HG03039 (cell line): ENCODE data around the gene TASP1.

Experiments
- ATAC-seq: cut with Tn5 transposase; IDR thresholded peaks from one replicate; pipeline ENCODE4 v1.9.1; 2021; ENCODE audit warnings: mild to moderate bottlenecking, moderate library complexity; ENCODE audit not compliant: unreplicated experiment

Gene TASP1

DNA sequence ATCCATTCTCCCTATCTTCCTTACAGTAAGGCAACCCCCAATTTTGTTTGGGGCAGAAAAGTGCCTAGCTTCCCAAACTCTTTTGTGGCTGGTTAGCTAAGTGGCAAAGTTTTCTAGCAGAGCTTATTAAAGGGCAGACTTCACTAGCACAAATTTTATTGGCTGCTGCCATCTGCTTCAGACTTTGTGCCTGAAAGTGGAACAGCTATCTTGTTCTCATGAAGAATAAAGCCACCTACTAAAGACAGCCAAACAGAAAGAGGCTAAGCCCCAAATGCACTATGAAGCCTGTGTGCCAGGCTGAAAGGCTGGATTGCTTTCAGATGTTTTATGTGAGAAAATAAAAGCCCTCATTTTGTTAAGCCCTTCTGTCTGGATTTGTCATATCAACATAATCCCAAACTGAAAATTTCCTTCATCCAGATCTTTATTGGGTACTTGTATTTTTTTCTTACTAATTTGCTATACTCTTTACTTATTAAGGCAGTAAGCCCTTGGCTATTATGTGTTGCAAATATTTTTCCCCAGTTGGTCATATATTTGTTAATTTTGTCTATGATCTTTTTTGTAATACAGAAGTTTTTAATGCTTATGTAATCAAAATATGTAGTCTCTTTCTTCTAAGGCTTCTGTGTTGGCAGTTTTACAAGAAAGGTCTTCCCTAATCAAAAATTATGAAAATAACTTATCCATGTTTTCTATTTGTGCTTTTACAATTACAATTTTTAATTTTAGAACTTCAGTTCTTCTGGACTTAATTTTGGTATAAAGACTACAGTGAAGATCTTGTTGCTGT, 191.1 kb downstream of the TASP1 start:
- no peak for ATAC-seq

DNA sequence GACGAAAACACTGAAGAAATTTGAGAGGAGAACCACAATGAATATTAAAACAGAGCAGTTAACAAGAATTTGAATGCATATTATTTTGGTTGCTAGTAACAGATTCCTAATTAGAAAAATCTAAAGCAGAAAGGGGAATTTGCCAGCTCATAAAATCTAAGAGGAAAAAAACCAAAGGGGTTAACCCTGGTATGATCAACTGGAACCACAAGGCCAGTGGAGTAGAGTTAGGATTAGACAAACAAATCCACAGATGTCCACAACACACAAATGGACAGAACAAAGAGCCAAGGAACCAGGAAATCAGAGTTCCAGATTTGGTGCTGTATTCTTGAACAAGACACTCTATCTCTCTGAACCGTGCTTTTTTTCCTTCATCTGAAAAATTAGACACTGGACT, 195.0 kb downstream of the TASP1 start:
- ATAC-seq: no peak

DNA sequence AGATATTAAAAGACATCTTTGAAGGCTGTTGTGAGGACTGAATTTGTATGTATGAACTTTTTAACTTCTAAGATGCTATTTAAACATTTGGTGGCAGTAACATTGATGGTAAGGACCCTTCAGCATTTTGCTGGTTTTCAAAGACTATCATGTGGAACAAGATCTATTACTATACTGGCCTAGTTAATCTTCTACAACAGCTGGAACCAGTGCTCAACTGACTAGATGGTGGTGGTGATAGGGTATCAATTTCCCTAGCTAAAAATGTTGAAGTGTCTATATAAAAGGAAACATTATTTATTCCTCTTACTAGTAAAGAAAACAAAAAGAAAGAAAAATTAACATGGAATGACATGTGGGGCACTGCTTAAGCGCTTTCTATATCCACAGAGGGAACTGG, 195.7 kb downstream of the TASP1 start:
- ATAC-seq: no peak

DNA sequence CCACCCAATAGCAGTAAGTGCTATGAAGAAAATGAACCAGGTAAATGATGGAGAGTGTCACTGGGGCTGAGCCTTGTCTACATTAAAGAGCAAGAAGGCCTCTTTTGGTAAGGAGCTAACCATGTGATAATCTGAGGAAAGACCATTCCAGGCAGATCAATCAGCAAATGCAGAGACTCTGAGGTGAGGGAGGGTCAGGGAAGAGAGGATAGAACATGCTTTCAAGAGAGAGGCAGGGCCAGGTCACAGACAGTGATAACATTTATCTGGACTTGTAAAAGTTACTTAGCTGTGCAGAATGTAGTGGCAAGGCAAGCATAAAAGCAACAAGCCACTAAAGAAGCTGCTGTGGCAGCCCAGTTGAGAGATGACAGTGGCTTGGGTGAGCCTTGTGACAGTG, 197.3 kb downstream of the TASP1 start:
- ATAC-seq: no peak

DNA sequence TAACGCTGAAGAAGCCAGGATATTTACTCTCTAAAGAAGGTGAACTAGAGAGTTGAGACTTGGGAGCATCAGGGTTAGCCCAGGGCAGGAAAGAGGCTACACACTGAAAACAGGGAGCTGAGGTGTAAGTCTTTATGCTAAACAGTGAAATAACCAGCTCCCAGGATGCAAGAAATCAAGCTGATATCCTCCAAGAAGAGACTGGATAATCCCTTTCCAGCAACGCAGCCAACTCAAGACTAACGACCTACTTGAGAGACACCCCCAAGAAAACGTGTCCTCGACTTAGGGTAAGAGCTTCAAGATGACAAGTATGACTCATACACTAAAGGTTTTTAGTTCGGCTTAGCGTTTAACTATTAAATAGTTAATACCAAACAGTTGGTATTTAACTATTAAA, 202.2 kb downstream of the TASP1 start:
- no peak for ATAC-seq

DNA sequence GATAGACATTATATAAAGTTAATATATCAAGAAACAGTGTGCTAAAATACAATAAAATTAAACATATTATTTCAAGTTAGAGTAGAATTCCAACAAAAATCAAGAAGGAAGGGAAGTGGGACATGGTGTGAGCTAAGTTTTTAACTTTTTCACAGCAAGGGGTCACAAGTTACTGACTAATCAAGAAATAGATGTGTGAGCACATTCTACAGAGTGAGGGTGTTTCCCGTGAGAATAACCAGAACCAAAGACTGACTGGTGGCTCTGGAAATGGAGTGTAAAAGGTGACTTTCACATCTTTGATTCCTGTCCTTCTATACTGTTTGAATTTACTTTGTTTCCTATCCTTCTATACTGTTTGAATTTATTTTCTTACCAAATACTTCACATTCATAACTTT, 206.6 kb downstream of the TASP1 start:
- no peak for ATAC-seq

DNA sequence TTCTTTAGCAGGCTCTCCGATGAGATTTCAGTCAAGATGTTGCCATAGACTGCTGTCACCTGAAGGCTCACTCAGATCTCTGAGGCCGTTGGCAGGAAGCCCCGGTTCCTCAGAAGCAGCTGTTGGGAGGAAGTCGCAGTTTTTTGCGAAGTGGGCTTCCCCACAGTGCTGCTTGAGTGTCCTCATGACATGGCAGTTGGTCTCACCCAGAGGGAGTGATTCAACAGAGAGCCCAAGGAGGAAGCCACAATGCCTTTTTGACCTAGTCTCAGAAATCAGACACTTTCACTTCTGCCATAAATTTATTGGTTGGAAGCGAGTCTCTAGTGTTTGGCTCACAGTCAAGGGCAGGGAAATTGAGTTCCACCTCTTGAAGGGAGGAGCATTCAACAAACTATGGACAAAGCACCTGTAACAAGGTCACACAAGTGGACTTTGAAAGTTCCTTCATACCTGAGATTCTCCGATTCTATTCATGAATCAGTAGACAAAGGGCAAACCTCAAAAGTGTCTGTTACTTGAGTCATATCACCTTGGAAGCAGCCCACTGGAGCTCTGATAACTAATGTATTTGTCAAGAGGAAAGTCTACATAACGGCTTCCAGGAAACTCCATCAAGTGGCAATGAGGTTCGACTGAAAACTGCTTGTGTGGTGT, 208.3 kb downstream of the TASP1 start:
- ATAC-seq: no peak

DNA sequence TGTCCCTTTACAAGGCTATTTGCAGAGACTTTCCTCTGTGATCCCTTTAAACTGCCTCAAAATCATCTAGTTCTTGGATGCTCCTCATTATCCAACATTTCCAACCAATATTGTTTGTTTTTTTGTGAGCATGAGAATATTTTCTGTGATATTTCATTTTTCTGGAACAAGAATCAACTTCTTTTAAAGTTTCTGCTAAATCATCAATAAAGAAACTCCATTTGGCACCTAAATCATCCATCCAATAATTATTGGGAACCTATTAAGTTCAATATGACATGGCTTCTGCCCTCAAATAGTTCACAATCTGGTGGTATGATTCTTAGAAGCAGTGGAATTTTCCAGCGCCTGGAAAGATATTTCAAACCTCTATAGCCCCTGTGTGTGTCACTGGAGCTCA, 210.0 kb downstream of the TASP1 start:
- no peak for ATAC-seq

DNA sequence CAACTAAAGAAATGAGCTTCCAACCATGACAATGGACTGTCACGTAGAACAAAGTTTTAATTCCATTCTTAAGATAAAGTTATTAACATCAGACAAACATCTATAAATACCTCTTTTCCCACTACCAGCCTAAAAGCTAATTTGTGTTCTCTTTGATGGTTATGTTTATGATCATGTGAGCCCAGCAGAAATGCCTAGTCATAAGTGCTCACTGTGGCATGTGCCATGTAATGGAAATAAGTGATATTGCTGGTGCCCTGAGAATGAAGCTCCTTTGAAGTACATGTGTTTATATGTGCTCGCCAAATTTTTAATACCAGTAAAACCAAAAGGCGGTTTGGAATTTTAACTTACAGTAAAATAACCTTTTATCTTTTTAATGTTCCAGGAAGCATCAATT, 211.9 kb downstream of the TASP1 start:
- no peak for ATAC-seq

DNA sequence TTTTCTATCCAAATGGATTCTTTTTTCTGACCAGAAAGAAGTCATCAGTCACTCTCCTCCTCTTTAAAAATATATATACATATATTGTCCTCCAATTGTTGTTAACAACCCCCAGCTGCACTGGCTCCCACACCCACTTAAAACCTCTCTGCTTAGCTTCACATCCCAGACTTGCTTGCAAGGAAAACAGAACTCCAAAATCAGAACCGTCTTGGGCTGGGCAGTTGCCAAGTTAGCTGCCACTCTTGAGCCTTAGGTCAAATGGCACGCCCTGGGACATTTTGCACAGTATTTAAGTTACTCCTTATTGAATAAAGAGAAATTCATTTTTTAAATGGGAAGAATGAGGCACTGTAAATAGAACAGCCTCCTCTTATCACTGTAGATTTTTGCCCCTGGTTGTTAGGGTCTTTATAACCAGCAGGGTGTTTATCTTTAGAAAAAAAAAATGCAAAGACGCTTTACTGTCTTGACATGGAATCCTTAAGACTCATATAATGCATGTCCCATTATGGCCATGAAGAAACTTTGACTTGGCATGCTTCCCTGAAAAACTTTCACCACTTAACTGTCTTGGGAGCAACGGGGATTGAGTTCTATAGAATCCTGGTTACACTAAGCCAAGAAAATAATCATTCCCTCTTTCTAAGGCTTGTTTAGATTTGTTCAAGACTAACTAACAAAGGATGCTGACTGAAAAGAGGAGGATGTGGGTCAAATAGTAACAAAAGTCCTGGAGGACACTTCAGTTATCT, 213.2 kb downstream of the TASP1 start:
- no peak for ATAC-seq

DNA sequence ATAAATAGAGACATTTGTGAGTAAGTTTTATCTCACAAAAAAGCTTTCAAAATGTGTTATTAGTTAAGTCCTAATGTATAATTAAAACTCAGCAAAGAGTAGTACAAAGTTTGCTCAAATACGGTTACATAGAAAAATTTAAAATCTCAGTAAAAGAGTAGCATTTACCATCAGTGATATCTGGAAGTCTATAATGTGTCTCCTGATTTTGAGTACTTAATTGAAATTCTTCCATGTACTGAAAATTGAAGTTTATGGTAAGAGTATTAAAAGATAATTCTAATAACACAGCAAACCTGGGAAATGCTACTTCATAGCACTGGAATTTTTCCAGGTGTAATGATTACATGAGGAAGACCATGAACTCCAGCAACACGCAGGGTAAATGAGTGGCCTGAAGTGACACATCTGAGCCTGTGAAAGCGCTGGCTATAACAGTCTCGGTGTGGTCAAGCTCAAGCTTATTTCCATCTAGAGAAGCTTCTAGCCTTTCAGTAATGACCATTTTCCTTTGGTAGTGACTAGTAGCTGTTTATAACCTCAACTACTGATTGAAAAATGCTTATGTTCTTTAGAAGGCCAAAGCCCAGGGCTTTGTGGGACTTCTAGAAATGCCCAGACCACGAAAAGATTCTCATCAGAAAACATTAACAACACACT, 214.4 kb downstream of the TASP1 start:
- ATAC-seq: no peak

DNA sequence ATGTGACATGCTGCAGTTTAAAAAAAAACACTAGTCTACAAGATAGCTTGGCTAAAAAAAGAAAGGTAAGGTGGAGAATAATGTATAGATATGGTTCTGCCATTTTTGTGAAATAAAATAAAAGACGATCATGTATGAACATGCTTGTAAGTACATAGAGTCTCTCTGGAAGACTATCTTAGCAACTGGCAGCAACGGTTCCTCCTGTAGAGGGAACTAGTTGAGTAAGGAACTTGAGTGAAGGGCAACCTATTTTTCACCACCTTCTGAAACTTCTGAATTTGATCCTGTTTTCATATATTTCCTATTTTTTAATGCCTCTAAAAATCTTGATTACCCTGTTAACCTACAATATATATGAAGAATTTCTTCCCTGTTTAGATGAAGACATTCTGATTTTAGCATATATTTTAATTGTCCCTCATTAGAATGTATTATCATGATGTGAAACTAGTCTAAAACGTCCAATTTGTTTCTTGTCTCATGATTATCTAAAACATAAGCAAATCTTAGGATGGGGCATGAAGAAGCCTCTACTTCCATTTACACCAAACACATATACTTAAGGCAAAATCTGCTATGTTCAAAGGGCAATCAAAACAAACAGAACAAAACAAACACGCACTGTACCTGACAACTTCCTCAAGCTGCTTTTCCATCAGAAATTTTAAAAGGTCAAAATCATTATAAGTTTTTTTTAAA, 215.1 kb downstream of the TASP1 start:
- no peak for ATAC-seq

DNA sequence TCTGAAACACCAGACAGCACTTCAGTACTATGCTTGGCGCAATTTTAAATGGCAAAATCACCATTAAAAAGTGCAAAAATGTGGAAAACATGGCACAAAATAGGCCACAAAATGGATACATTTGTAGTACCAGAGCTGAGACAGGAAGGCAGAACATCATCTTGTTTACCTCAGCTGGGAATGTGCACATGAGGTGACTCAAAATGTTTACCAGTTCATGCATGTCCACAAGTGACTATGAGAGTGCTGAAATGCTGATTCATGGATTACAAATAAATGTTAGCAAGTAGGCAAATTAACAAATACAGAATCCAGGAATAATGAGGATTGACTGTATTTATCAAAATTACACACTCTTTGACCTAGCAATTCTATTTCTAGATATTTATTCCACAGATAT, 216.1 kb downstream of the TASP1 start:
- no peak for ATAC-seq

DNA sequence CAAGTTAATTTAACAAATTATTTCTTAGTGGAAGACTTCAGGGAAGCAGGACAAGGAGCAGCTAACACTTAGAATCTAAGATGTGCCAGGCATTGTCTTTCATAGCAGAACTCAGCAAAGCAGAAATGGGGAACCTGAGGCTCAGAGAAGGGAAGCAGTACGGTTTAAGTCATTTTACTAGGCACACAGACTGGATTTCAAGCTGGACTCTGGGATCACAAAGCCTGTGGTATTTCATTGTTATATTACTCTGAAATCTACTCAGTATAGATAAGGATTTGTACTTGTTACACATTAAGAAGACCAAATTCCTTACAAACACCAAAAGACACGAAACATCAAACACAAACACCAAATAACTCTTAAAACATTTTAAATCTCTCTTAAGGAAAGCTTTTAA, 218.1 kb downstream of the TASP1 start:
- no peak for ATAC-seq

DNA sequence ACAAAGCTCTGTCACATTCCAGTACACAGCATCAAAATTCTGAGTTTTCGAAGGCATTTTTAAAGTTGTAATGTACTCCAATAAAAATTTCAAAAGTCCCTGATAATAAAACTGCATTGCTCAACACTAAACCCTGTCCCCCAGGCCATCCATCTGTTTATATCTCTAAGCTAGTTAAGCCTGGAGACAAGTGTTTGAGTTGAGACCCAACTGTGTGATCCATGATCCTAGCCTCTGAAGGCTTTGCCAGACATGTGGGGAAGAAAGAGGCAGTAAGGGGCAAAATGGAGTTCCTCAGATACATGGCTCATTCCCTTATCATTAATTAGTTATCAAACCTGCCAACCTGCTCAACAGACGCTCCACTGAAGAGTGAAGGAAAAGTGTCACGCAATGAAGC, 219.3 kb downstream of the TASP1 start:
- ATAC-seq: no peak

DNA sequence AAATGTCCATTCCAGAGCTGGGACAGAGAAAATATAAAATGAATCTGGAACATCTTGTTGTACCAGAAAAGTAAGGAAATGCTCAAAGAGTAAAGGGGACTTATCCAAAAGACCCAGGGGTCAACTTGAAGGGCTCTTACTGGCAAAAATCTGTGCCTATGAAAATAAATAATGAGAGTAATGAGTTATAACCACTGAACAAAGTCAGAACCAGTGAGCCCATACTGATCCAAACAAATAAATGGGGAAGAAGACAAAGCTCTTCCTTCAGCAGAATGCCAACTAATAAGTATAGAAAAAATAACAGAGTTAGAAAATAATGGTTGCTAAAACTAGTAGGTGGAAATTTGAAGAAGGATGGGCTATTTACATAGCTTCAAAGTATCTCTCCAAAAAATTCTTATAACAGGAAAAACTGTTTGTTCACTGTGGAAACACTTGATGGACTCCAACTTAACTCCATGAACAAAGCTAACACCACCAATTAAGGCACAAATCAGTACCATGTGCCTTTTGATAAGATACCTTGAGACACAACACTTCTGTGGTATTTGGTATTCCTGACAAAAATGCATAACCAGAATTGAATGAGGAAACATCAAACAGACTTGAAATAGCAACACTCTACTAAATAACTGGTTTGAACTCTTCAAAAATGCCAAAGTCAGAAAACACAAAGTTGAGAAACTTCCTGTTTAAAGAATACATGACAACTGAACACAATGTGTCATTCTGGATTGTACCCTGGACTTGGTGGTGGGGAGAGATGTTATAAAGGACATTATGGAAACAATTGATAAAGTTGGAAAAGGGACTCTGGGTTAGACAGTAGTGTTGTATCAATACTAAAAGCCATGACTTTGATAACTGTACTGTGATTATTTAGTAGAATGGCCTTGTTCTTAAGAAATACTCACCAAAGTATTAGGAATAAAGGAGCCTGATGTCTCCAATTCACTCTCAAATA, 220.2 kb downstream of the TASP1 start:
- ATAC-seq: no peak

DNA sequence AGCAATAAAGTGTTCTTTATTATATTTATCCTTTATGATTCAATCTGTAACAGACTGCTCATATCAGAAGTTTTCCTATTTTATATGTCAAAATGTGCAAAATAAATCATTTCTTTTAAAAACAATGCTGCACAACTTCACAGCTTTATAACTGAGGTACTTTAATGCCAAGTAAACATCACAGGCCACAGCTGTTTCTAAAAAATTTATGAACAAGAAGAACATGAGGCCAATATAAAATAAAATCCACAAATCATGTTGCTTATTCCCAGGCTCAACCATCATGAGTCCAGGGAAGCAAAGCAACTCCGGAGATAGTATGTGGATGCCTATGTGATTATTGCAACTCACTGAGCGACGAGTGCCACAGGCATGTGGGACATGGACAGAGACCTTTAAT, 222.2 kb downstream of the TASP1 start:
- ATAC-seq: no peak

DNA sequence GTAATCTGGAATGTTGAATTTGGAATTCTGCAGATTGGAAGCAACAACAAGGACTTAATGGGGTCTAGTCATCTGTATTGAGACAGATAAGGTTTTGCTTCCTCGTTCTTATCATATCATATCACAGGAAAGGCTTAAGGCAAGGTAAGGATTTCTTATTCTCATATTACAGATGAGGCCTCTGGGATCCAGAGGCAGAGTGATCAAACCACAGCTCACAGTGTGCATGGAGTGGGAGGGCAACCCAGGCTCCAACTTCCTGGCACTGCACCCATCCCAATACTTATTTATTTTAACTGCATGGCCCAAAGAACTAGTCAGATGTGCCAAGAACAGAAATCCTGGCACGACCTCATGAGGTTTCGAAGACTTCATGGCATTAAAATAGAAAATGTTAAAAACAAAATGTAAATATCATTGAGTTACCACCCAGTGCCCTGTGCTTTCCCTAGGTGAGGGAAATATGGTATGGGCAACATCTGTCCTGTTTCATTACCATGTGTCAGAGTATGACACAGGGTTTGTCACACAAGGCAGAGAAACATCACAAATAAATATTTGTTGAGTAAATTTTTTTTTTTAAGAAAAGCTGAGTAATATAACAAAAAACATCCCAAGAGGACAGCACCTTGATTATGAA, 225.8 kb downstream of the TASP1 start:
- ATAC-seq: no peak

DNA sequence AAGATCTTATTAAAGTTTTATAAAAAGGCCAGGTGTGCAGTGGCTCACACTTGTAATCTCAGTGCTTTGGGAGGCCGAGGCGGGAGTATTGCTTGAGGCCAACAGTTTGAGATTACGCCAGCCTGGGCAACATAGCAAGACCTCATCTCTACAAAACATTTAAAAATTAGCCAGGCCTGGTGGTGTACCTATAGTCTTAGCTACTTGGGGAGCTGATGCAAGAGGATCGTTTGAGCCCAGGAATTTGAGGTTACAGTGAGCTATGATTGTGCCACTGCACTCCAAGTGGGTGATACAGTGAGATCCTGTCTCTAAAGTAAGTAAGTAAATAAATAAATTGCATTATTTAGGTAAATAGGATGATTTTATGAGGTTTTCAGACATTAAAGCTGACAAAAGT, 234.4 kb downstream of the TASP1 start:
- no peak for ATAC-seq
